ENCODE measurements around the gene ZNF486.

- TF ChIP-seq POLR2A (IDR thresholded peaks at IDR 0.05) (no peak), CTCF (IDR thresholded peaks at IDR 0.05) (no peak), POLR2AphosphoS5 (IDR thresholded peaks at IDR 0.05) (peak in 2 of 3 donors; percentile 56 to 58)
Measured at GRCh38 chr19:20167020-20167644, at the start of gene ZNF486.
